Islet precursor cell (in vitro differentiated cells): ENCODE results near the gene KSR2.
A peak's percentile ranks its signal among the peaks of the same experiment; 100 is the strongest.

Experiments
- DNase-seq: peaks from one replicate; pipeline ENCODE4 v3.0.0-alpha.2; 2018

KSR2 gene

DNA sequence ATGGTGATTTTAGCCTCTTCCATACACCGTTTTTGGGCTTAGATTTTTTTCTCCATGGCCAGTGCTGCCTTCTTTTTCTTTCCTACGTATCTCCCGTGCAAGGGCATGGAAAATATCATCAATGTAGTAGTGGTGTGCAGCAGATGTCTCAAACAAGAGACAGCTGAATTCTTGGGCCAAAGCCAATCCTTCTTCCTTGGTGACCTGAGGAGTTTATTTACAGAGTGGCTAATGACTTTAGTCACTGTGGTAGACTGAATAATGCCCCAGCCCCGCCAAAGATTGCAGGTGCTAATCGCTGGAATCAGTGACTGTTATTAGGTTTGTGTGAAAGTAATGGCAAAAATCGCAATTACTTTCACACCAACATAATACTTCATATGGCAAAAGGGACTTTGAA is 371.8 kb downstream of the KSR2 start:
- DNase-seq: peak; percentile 15

DNA sequence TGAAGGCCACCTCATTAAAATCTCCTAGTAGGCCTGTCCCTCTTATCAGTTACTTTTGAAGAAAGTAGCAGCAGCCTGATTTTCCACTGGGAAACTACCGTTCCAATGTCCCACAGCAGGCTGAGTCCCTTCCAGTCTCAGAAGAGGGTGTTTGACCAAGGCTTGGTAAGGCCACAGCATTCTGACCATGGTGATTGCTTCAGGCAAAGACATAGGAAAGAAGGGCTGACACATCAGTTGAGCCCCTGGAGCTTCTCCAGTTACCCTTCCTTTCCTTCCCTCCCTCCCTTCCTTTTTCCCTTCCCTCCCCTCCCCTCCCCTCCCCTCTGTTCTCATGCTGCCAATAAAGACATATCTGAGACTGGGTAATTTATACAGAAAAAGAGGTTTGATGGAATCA is 373.0 kb downstream of the KSR2 start:
- peak; percentile 28 for DNase-seq

DNA sequence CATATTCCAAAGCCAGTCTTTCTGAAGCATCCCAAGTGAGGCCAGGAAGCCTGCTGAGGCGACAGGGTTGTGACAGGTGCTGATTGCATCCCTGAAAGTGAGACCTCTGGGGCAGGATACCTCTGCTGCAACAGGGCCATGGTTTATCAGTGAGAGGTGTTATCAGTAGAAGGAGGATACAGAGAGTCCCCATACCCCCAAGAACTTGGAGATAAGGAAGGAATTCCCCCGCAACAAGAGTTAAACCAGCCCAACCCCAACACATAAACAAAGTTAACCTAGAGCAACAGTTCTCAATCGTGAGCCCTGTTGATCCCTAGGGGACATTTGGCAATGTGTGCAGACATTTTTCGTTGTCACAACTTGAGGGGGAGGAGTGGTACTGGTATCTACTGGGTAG is 374.3 kb downstream of the KSR2 start:
- no peak for DNase-seq

DNA sequence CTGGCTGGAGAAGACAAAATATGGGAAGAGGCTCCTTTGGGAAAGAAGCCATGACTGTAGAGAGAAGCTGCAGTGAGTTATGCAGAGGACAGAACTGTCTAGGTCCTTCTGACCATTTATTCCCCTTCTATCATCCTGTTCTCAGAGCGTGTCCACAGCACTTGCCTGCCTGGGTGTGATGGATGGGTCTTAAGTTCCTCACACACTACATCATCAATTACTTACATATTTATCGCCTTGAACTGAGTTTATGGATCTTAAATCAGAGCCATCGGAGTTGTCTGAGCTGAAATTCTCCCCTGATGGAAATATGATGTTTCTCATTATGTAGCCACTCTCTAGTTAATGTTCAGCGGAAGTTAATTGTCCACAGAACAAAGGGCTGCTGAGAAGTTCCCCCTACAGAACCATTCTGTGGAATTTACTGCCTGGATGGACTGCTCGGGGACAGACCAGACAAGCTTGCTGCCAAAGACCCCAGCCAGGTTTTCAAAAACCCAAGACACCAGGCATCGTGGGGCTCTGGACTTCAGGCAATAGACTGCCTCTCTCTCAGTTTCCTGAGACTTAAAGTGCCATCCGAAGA is 374.9 kb downstream of the KSR2 start:
- DNase-seq: no peak

DNA sequence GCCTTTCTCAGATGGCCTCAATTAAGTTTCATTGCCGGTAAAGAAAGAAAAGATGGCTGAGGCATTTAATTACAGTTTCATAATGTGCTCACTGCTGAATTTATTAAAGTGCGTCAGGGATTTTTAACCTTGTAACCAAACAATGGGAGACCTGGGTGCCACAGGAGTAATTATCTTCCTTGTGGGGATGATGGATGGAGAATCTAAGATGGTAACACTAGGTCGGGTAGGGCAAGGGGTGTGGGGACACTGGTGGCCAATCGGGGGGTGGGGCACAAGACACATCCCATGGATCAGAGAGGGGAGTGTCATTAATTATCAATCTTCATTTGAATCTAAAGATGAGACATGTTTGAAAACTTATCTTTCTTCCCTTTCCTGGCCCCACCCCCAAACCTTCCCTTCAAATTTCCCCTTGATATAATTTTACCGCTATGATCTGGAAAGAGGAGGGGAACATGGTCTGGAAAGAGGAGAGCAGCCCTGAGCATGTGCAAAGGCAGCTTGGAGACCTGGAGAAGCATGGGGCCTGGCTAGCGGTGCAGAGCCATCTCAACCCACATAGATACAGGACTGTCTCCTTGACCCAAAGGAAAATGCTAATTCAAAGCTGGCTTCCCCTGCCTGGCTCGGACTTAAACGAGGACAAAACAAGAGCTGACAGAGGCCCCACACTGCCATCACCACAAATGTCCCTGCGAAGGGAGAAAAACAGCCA is 376.0 kb downstream of the KSR2 start:
- no peak for DNase-seq

DNA sequence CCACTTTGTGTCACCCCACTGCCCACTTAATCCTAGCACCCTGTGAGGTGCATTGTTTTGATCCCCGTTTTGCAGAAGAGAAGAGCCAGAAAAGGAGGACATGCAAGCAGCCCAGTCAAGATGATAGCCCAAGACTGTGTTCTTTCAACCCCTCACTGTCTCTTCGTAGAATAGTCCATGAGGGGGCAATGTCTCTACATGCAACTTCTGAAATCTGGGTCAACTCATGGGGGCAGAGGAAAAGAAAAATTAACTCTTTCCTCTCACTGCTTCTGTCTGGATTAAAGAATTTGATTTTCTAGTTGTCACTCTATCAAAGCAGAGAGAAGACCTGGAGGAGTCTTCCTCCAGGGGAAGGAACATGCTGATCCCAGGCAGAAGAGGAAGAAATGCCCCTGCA is 377.8 kb downstream of the KSR2 start:
- DNase-seq: no peak

DNA sequence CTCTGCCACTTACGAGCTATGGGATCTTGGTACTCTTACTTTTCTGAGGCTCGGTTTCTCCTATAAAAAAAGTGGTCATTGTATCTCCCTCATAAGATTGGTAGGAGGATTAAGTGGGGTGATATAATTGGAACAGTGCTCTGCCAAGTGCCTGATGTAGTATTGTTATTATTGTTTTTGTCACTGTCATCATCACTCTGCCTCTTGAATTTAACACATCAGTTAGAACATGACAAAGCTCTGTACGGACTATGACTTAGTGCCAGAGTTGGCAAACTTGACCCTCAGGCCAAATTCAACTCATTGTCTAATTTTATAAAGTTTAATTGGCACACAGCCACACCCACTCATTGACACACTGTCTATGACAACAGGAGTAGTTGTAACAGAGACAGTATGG is 378.4 kb downstream of the KSR2 start:
- DNase-seq: no peak

DNA sequence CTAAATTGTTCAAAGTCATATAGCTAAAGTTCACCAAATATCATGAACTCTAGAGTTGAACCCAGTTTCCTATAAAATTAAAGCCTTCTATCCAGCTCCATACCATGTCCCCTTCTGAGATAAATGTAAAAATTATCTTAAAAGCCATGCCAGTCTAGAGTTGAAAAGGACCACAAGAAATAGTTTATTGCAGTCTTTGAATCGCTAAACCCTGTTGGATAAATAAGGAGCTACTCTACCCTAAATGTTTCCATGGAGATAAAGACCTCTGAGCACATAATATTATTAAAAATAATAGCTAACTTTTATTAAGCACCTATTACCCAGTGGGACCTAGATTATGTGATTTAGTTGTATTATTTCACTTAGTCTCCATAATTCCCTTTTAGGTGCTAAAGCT is 379.8 kb downstream of the KSR2 start:
- no peak for DNase-seq

DNA sequence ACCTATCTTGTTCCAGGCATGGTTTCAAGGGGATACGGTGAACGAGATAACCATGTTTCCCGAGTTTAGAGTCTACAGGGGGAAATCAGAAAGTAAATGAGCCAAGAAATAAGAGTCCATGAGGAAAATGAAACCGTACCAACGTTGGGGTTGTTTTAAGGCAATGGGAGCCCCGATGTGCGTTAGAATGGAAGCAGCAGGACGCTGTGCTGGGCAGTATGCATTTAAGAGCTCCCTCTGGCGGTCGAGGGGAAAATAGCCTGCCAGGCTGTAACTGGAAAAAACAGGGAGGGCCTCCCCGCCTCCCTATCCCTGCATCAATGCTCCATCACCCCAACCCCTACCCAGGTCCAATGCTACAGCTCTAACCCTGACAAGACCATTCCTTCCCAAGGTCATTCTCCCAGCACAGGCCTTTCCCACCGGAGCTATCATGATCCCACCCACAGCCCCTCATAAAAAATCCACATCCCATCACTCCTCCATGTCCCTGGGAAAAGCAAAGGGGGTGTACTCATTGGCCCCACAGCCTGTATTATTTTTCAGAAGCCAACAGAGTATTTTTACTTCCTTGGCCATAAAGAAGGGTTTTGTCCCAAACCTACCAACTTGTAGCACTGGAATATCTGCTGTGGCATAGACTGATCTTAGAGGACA is 381.0 kb downstream of the KSR2 start:
- DNase-seq: peak; percentile 79

DNA sequence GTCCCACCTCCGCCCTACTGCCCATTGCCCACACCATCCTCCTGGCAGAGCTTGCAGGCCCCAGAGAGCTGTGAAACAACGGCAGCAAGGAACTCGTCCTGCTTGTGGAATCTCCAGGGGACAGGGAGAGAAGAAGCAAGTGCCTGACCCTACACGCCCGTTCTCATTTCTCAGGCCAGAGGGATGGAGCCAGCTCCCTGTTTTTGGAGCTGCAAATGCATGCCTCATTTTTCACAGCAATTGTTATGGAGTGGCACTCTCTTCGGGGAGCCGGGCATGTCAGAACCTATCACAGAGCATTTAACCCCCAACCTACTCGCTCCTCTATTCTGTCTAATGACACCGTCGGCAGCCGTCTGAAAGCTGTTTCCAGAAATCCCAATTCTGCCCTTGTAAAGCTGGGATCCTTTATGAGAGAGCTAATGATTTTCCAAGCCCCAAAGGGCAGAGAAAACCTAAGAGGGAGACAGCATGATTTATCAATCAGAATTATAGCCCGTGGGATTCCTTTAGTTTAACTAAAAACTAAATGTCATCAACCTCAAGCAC is 385.0 kb downstream of the KSR2 start:
- no peak for DNase-seq

DNA sequence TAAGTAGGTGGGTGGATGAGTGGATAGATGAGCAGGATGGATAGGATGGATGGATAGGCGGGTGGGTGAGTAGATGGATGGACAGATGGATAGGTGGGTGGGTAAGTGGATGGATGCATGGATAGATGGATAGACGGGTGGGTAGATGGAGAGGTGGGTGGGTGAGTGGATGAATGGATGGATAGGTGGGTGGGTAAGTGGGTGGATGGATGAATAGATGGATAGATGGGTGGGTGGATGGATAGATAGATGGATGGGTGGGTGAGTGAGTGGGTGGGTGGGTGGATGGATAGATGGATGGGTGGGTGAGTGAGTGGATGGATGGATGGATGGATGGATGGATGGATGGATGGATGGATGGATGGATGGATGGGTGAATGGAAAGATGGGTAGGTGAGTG is 385.7 kb downstream of the KSR2 start:
- DNase-seq: no peak

DNA sequence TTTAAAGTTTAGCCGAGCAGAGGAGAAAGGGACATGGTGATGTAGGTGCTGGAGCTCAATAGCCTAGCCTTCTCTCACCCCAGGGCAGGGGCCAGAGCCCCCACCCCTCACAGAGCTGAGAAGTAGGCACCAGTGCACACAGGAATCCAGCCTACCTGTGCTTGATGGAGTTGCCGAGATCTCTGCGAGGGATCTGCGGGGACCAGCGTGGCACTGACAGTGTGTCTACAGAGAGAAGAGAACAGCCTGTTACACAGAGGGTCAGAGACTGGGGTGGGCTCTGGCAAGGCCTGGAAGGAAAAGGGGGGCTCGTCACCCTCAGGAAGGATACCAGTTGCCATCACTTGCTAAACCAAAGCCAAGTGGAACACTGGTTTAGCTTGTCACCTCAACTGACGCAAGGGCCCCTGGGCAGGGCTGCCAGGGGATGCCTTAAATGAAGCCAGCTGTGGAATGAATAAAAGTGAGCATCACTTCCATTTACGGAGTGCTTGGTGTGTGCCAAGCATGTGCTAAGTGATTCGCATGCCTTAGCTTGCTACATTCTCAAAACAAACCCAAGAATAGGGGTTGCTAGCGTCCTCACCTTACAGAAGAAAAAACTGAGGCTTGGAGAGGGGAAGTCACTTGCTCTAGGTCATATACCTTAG is 386.5 kb downstream of the KSR2 start:
- DNase-seq: no peak

DNA sequence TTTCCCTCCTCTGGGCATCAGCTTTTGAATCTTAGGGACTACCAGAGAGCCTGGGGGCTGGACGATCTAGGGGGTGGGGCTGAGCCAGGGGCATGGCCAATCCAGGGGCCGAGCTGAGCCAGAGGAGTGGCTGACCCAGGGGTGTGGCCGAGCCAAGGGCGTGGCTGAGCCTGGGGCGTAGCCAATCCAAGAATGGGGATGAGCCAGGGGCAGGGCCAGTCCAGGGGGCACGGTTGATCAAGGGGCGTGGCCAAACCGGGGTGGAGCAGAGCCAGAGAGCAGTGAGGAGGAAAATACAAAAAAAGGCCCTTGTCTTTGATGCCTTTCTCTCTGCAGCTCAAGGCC is 388.1 kb downstream of the KSR2 start:
- peak; percentile 91 for DNase-seq

DNA sequence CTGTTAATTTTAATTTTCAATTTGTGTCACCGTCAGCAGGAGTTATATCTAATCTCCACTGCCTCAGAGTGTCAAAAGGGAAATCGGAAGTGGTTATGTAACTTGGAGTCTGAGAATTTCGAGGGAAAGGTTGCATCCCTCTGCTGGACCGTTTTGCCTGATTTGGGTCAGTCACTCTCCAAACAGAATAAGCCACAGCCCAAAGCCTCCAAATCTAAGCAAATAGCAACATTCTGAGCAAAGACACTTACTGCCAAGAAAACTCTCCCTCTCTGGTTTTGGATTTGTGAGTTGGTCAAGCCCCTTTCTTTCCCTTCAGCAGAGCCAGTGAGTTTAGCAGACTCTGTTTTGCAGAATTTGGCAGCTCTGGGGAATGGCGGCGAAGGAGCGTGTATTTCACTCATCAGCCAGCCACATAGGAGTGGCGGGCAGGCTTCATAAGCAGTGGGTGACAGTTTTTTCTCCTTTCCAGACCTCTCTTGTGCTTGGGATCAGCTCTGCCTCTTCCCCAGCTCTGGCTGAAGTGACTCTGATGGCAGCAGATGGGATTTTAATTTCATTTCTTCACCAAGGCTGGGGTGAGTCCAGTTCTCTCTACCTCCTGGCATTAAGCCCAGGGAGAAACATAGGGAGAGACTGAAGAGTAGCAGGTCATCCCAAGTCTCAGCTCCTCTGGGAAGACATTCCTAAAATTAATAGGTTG is 388.6 kb downstream of the KSR2 start:
- DNase-seq: no peak

DNA sequence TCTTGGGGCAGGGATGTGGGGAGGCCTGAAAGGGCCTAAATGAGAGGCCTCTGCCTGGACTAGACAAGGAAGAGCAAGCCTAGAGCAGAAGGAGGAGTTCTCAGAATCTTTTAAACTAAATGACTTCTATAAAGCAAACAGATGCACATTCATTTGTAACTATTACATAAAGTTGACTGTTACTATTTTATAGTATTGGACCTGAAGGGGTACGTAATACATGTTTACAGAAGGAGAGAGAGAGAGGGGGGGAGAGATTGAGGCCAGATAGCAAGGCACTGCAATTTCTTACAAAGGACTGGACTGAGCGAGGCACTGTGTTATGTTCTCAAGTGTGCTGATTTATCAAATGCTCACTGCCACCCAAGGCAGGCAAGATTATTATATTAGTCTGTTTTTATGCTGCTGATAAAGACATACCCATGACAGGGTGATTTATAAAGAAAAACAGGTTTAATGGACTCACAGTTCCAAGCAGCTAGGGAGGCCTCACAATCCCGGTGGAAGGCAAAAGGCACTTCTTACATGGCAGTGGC is 391.6 kb downstream of the KSR2 start:
- DNase-seq: no peak

DNA sequence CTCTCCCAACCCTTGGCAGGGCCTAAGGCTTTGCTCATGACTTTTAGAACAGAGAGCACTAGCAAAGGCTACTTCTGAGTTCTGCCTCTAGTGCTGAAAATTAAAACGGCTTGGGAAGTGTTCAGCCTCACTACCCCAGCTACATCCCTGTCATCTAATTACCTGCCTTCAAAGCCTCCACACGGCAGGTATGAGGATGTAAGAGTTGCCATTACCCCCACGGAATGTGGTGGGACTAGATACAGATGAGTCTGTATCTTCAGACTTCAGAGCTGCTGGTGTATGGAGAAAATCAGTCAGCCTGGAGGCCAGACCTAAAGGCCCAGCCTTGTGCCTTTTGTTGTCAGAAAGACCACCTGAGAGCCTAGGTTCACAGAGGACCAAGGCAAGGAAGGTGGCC is 392.7 kb downstream of the KSR2 start:
- DNase-seq: peak; percentile 71

DNA sequence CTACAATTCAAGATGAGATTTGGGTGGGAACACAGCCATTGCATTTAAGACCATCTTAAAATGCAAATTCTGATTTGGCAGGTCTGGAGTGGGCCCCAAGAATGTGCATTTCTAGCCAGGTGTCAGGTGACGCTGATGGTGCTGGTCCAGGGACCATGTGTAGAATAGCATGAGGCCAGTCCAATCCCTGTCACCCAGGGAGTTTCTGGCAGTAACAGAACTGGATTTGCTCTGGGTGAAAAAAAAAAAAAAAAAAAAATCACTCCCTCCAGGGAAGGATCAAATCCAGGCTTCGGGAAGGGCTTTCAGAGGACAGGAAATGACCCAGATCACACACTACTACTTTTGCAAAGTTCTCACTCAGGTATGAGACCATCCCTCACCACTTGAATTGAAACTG is 394.1 kb downstream of the KSR2 start:
- DNase-seq: no peak

DNA sequence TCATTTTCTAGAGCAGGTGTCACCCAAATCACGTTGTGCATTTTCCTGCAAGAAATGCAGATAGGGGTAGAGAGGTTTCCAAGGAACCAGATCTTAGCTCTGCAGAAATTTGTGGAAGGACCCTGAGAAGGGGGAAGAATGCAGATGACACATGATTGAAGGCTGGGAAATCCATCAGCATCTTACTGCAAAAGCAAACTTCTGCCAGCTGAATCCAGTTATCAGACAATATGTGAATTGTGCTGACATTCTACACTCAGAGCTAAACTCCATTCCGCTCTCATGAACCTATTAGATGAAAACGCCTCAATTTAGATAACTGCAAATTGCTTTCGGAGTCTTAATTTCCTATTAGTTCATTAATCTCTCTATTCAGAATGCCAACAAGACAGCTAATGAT is 396.0 kb downstream of the KSR2 start:
- no peak for DNase-seq

DNA sequence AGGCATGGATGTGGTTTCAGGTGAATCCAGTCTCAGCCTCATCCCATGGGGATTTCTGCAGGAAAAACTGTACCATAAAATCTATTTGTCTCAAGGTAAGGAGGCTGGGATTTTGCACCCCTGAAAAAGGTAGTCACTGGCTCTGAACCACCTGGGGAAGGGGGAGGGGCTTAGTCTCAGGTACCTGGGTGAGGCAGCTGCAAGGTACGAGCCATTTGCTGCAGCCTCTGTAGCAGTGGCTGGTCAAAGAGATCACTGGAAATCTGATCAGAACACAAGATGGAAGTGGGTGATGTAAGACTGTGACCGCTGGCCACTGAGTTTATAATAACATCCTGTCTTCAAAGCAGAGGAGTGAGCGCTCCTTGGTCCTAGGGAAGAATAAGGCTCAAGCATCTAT is 397.5 kb downstream of the KSR2 start:
- DNase-seq: no peak

DNA sequence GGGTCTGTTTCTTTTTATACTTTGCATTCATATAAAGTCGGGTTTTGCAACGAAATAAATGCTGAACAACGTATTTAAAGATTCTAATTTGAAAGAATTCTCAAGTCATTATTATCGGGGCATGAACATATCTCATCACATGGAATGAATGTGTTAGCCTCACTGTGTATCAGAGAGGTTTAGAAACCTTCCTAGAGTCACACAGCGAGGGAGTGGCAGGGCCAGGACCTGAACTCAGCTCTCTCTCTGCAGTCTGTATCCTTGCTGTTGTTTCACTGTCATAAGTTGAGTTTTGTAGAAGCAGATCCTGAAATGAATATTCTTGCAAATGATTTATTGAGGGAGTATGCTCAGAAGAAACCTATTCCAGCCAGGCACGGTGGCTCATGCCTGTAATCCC is 398.2 kb downstream of the KSR2 start:
- no peak for DNase-seq

DNA sequence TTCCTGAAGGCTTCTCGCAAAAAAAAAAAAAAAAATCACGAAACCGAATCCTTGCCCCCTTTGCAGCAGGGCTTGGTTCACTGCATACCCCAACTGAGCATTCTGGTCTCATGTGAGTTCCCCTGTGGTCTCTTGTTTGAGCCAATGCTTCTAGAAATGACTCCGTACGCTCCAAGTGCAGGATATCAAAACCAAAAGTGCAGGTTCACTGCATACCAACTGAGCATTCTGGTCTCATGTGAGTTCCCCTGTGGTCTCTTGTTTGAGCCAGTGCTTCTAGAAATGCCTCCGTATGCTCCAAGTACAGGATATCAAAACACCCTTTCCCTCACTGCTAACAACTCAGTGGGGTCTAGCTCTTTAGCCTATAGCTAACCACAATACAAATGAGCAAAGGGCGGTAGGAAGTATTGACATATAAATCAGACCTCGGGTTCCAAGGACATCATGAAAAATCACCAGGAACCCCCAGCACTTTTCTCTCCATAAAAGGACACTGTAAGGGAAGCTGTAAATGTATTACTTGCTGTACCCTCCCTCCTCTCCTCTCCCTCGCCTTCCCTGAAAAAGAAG is 401.1 kb downstream of the KSR2 start:
- no peak for DNase-seq

DNA sequence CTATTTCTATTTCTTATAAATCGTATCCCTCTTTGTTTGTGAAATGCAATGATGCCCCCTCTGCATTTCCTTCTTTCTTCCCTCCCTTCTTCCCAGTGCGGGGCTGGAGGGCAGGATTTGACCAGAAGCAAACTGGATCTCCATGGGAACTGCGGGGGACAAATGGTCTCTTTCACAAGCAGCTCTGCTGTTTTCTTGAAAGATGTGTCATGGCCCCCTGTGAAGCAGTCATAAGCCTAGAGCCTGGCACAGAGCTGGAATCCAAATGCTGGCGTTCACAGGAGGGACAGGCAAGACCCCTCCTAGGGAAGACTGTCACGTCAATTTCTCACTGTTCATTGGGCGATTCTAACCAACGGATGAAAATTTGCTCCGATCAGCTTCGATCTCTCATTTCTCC is 403.9 kb downstream of the KSR2 start:
- DNase-seq: no peak

DNA sequence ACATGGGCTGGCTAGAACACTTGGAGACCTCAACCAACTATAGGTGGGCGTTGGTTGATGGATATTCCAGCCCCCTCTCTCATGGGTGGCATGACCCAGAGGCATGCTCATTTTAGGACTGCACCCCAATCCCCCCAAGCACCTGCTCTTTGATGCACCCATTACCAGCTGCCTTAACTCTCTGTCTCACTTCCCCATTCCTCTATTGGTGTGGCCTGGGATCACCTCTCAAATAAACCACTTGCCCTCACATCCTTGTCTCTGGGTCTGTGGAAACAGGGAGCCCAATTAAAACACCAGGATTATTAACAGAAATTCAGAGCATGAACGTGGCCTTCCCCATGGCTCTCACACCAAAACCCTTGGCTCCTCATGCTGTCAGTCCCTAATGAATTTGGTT is 405.1 kb downstream of the KSR2 start:
- DNase-seq: no peak
